PC-3 (cell line): ENCODE data around the gene THRA. TPM values are rescaled to one million over a fixed set of nuclear protein-coding genes. Genes with fewer than 3 reads are reported as not detected.

ENCODE experiments used
- ATAC-seq: fragments of 200-7000 bp; cut with Tn5 transposase; 2 replicates; pipeline ENCODE4 v1.9.1; 2020; ENCODE audit warnings: mild to moderate bottlenecking, moderate library complexity
- BruUV-seq: library from RNA; stranded (reverse); fragments of 400-500 nt; replicated peaks from 2 replicates; lab custom pipeline; 2021; lab: Mats Ljungman, UMichigan
- CTCF ChIA-PET: fragments of 300-600 bp; sonication (Branson Sonifier 250); formaldehyde crosslinking; loops from one replicate; lab custom pipeline; 2022; ENCODE audit warnings: antibody characterized with exemption; lab: Charles Lee
- POLR2A ChIA-PET: fragments of 300-600 bp; sonication (Branson Sonifier 250); formaldehyde crosslinking; loops from one replicate; lab custom pipeline; 2022; ENCODE audit warnings: antibody characterized with exemption; ENCODE audit not compliant: unreplicated experiment; lab: Charles Lee
- DNase-seq: peaks from one replicate; pipeline ENCODE4 v3.0.0-alpha.2; 2015
- H2AFZ ChIP-seq: fragments of 300-600 bp; sonication (generic); 2 replicates; pipeline ENCODE4 v1.6.0; 2016; ENCODE audit warnings: antibody characterized with exemption, low read length
- H3F3A ChIP-seq: fragments of 300-600 bp; sonication (generic); one replicate; pipeline ENCODE4 v1.6.0; 2017; ENCODE audit warnings: antibody characterized with exemption, low read length, control low read depth, mild to moderate bottlenecking; ENCODE audit not compliant: unreplicated experiment
- H3K27ac ChIP-seq: fragments of 300-600 bp; sonication (generic); 2 replicates; pipeline ENCODE4 v1.5.1; 2016; ENCODE audit warnings: mild to moderate bottlenecking, low read length
- H3K27me3 ChIP-seq: fragments of 300-600 bp; sonication (generic); 2 replicates; pipeline ENCODE4 v1.6.1; 2016; ENCODE audit warnings: low read length, mixed read lengths
- H3K36me3 ChIP-seq: fragments of 300-600 bp; sonication (generic); 2 replicates; pipeline ENCODE4 v1.6.1; 2016; ENCODE audit warnings: low read depth, mixed run types, low read length, mixed read lengths
- H3K4me1 ChIP-seq: fragments of 300-600 bp; sonication (generic); 2 replicates; pipeline ENCODE4 v1.5.1; 2016; ENCODE audit warnings: low read length; ENCODE audit not compliant: insufficient read depth
- H3K4me2 ChIP-seq: fragments of 300-600 bp; sonication (generic); 2 replicates; pipeline ENCODE4 v1.6.0; 2016; ENCODE audit warnings: low read length
- H3K4me3 ChIP-seq: fragments of 300-600 bp; sonication (generic); 2 replicates; pipeline ENCODE4 v1.5.1; 2016; ENCODE audit warnings: mild to moderate bottlenecking, low read length, mixed read lengths
- H3K79me2 ChIP-seq: fragments of 300-600 bp; sonication (generic); 2 replicates; pipeline ENCODE4 v1.6.1; 2017; ENCODE audit warnings: low read length, mixed read lengths
- H3K9ac ChIP-seq: fragments of 300-600 bp; sonication (generic); 2 replicates; pipeline ENCODE4 v1.6.0; 2016; ENCODE audit warnings: mild to moderate bottlenecking, low read length
- H3K9me2 ChIP-seq: fragments of 300-600 bp; sonication (generic); replicated peaks from 2 replicates; pipeline ENCODE4 v1.6.1; 2016; ENCODE audit warnings: mixed run types, low read length, mixed read lengths
- H3K9me3 ChIP-seq: fragments of 300-600 bp; sonication (generic); 2 replicates; pipeline ENCODE4 v1.6.1; 2016; ENCODE audit warnings: low read length, mixed read lengths
- H4K20me1 ChIP-seq: fragments of 300-600 bp; sonication (generic); 2 replicates; pipeline ENCODE4 v1.6.1; 2016; ENCODE audit warnings: low read length, mixed read lengths
- CTCF ChIP-seq: fragments of 300-600 bp; sonication (generic); conservative IDR thresholded peaks from 2 replicates; pipeline ENCODE4 v1.5.1; 2017; ENCODE audit warnings: antibody characterized with exemption, low read depth, mild to moderate bottlenecking, low read length
- EZH2 ChIP-seq: fragments of 300-600 bp; sonication (generic); IDR thresholded peaks from one replicate; pipeline ENCODE4 v1.6.1; 2017; ENCODE audit warnings: antibody characterized with exemption, mild to moderate bottlenecking, low read length; ENCODE audit not compliant: unreplicated experiment
- EZH2phosphoT487 ChIP-seq: fragments of 300-600 bp; sonication (generic); IDR thresholded peaks from 2 replicates; pipeline ENCODE4 v1.6.1; 2018; ENCODE audit warnings: mild to moderate bottlenecking, antibody characterized with exemption, low read length, borderline replicate concordance
- intact Hi-C: fragments of 100-400 bp; cut with micrococcal nuclease; formaldehyde crosslinking; loops from 2 replicates; pipeline ENCODE4 v1.9.0; 2023
- total RNA-seq: library from RNA; depleted of rRNA; stranded (reverse); fragments of >200 nt; gene quantifications from 2 replicates; pipeline ENCODE4 v1.2.3, GENCODE V29; 2014

Gene THRA
- total RNA-seq, 1 experiment from 2014 or later, result 6.6 TPM

- H3K9me2 ChIP-seq, result no peaks in the 10 kb centered on the region
- H3K4me3 ChIP-seq, result no peak overlapping the region
- BruUV-seq, result no TSS peak
- no peak overlapping the region for H3K27ac ChIP-seq
- H3K4me1 ChIP-seq, result peaks cover 33% of the 10 kb centered on the region
- H3K9ac ChIP-seq, result no peak overlapping the region
- DNase-seq (peak; percentile 25), ATAC-seq (peak; percentile 45; the same call in 1 of the 2 replicates)
- no peaks in the 10 kb centered on the region for H3F3A ChIP-seq
- no peaks in the 10 kb centered on the region for H3K36me3 ChIP-seq
- ChIA-PET CTCF (no interaction called here), POLR2A (no interaction called here)
- H3K79me2 ChIP-seq, result no peaks in the 10 kb centered on the region
- H4K20me1 ChIP-seq, result no peaks in the 10 kb centered on the region
- H3K4me2 ChIP-seq, result no peak overlapping the region
- H3K9me3 ChIP-seq, result no peaks in the 10 kb centered on the region
- intact Hi-C loops, result no loop called here
- no peak overlapping the region for H2AFZ ChIP-seq
- TF ChIP-seq CTCF (peak; percentile 22; the same call in 1 of the 2 replicates), EZH2 (no peak)
- H3K27me3 ChIP-seq, result no peaks in the 10 kb centered on the region
These were observed 7.3 kb downstream of the THRA start for GRCh38 chr17:40069751-40070708.

GRCh38 chr17:40070709-40071312 is 8.0 kb downstream of the THRA start:
- no peaks in the 10 kb centered on the region for H3F3A ChIP-seq
- H3K4me1 ChIP-seq, result peaks cover 33% of the 10 kb centered on the region
- intact Hi-C loops, result no loop called here
- BruUV-seq, result no TSS peak
- H3K27me3 ChIP-seq, result no peaks in the 10 kb centered on the region
- no peaks in the 10 kb centered on the region for H3K36me3 ChIP-seq
- TF ChIP-seq CTCF (no peak), EZH2 (no peak), EZH2phosphoT487 (no peak)
- H3K4me3 ChIP-seq, result no peak overlapping the region
- no peaks in the 10 kb centered on the region for H3K9me2 ChIP-seq
- H3K79me2 ChIP-seq, result no peaks in the 10 kb centered on the region
- no peak overlapping the region for H3K4me2 ChIP-seq
- ATAC-seq (no peak), DNase-seq (no peak)
- no peak overlapping the region for H3K9ac ChIP-seq
- no peaks in the 10 kb centered on the region for H4K20me1 ChIP-seq
- POLR2A ChIA-PET, result no interaction called here
- no peak overlapping the region for H3K27ac ChIP-seq
- no peak overlapping the region for H2AFZ ChIP-seq
- CTCF ChIA-PET, result no interaction called here
- no peaks in the 10 kb centered on the region for H3K9me3 ChIP-seq
